ENCODE measurements around the gene USP4.
"Not testable (repeated sequence)": the region's sequence is repeated elsewhere in the genome, so short reads cannot be mapped to it uniquely, and the experiment has no call there.

The USP4 gene

GRCh38 chr3:49351521-49352011 is 11.7 kb upstream of the USP4 start:
- DNase-seq, result no peak

GRCh38 chr3:49349348-49350114 is 9.7 kb upstream of the USP4 start:
- no peak for DNase-seq

- not testable (repeated sequence) for DNase-seq
These were observed 8.5 kb upstream of the USP4 start for GRCh38 chr3:49348361-49348760.

DNA sequence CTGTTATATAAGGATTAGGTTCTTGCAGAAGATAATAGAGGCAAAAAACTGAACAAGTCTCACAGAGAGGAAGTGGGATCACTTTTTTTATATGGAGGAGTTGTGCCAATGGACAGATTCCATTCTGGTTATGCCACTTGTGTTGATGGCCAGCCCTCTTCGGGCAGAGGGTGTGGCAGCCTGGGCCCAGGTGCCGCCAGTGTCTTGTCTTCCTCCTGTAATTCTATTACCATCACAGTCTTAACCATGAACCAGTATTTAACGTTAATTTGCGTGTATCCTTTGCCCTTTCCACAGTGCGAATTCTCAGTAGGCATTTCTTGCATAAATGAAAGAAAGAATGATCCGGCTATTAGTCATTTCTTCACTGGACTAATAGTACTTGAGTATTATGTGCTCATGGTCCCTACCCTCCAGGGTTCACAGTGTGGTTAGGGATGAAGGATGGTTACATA is 7.0 kb upstream of the USP4 start:
- DNase-seq, result no peak

DNA sequence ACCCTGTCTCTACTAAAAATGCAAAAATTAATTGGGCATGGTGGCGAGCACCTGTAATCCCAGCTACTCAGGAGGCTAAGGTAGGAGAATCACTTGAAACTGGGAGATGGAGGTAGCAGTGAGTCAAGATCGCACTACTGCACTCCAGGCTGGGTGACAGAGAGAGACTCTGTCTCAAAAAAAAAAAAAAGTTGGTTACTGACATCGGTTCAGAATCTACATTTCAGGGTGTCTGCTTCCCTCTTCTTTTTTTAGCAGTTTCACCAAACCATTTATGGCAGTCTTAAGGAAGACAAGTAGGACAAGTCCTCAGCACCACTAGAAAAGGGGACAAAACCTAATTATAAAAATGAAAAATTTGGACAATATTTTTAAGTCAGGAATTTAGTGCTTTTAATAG is 3.3 kb upstream of the USP4 start:
- no peak for DNase-seq

- no peak for DNase-seq
These were observed 2.1 kb upstream of the USP4 start for GRCh38 chr3:49341996-49342395.

- DNase-seq, result no peak
These were observed 292 bp downstream of the USP4 start for GRCh38 chr3:49339581-49339940.

- DNase-seq, result no peak
These were observed 5.8 kb downstream of the USP4 start for GRCh38 chr3:49333916-49334633.

DNA sequence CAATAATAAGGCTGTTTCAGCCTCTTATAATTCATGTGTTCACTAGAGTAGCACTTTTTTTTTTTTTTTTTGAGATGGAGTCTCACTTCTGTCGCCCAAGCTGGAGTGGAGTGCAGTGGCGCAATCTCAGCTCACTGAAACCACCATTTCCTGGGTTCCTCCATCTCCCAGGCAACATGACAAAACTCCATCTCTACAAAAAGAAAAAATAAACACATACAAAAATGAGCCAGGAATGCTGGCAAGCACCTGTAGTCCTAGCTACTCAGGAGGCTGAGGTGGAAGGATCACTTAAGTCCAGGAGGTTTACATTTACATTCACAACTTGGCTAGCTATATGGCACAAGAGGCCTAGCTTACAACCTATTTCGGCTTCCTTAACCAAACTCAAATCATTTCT is 6.8 kb downstream of the USP4 start:
- DNase-seq, result no peak

DNA sequence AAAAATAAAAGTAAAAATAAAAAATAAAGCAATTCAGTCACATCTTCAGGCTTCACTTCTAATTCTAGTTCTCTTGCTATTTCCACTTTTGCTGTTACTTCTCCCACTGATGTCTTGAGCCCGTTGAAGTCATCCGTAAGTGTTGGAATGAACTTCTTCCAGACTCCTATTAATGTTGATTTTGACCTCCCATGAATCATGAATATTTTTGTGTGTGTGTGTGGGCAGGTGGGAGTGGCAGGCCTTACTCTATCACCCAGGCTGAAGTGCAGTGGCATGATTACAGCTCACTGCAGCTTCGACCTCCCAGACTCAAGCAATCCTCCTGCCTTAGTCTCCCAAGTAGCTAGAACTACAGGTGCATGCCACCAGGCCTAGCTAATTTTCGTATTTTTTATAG is 10.7 kb downstream of the USP4 start:
- DNase-seq, result no peak

DNA sequence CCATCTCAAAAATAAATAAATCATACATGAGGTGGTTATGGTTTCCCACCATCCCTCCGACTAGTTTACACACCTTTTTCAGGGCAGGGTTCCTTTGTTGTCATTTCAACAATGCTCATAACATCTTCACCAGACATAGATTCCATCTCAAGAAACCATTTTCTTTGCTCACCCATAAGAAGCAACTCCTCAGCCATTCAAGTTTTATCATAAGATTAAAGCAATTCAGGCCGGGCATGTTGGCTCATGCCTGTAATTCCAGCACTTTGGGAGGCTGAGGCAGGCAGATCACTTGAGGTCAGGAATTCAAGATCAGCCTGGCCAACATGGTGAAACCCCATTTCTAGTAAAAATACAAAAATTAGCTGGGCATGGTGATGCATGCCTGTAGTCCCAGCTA is 11.5 kb downstream of the USP4 start:
- not testable (repeated sequence) for DNase-seq

GRCh38 chr3:49327485-49327884 is 12.4 kb downstream of the USP4 start:
- DNase-seq, result no peak

DNA sequence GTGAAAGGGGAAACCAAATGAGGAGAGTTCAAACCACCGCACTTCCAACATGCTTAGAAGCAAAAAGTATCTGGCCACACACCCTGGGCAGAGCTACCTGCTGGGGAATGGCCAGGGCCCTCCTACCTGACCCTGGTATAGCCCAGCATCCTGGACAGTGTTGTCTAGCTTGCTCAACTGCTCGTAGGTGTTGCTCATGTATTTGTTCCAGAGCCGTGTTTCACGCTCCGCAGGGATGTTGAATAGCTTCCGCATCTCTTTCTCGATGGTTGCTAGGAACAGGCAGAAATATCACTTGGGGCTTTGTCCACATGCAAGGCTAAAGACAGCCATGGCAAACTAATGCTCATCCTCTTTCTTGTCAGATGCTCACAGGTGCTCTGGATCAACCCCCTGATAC is 15.1 kb downstream of the USP4 start:
- no peak for DNase-seq

- no peak for DNase-seq
These were observed 23.0 kb downstream of the USP4 start for GRCh38 chr3:49316696-49317457.

DNA sequence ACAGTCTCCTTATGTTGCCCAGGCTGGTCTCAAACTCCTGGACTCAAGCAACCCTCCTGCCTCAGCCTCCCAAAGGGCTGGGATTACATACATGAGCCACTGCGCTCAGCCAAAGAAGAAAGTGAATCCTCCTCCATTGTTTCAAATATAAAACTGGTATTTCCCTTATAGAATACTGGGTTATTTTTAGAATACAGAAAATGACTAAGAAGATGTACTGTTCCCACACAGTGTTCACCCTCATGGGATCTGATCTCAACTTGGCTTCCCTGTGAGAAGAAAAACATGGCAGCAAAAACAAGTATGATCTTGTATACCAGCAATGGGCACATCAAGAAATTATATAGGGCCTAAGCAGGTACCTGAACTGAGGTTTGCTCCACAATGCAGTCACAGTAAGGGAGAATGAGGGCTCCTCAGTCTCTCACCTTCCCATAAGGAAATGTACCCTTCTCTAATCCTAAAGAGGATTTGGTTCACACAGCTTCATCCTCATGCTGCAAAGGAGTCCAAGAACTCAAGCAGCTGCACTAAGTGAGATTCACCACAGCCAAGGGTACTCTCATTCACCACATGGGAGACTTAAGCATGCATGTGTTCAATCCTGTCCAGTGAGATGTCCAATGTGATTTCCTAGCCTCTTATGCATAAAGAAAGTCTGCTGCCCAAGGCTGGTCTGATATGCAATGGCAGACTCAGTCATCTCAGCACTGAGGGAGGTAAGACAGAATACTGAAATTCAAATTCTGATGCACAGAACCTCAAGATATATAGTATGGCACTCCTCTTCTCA is 25.8 kb downstream of the USP4 start:
- DNase-seq, result no peak

GRCh38 chr3:49311283-49311682 is 28.6 kb downstream of the USP4 start:
- DNase-seq, result no peak

- no peak for DNase-seq
These were observed 29.2 kb downstream of the USP4 start for GRCh38 chr3:49310677-49311076.

DNA sequence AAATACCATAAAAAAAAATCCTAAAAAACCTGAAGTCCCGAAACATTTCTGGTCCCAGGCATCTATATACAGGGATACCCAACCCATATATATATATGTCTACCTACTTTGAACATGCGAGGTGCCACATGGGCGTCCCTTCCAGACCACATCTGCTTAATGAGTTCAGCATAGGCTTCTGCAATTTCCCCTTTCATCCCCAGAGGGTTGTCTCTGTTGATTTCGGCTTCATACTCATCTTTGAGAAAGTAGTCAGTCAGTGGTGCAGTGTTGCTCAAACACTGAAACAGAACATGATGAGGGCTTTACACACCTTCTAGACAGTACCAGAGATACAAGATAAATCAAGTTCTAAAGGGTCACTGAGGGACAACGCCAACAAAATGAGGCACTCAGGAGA is 34.2 kb downstream of the USP4 start:
- no peak for DNase-seq

DNA sequence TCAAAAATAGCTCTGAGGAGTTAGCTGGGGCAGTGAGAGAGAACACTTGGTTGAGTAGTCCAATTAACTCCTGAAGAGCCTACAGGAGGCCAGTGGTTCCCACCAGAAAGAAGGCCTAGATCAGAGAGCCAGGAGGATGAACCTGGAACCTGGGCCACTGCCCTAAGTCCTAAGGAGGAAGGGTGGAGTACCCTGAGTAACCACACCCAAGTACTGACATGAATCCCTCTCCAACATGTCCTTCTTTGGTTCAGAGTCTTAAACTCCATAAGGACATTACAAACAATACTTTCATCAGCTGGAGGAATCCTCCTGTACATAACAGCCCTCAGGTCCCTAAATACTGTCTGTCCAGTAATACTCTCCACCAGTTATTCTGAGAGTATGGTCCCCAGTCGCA is 37.2 kb downstream of the USP4 start:
- no peak for DNase-seq

DNA sequence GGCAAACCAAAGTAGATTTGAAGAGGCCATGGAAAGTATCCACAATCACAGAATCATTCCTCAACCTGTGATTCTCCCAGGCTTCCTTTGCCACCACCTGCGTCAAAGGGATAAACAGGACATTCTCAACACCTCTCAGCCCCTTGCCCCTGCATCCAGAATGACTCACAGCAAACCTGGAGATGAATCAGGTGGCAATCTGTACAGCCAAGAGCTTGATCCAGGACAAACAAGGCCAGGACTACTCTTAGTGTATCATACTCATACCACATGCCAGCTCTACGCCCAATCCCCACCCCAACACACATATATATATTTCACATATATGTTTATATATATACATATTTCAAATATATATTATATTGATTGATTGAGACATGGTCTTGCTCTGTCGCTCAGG is 39.3 kb downstream of the USP4 start:
- no peak for DNase-seq

- no peak for DNase-seq
These were observed 41.3 kb downstream of the USP4 start for GRCh38 chr3:49298511-49298910.

- no peak for DNase-seq
These were observed 43.0 kb downstream of the USP4 start for GRCh38 chr3:49296781-49297411.

Measured in DMS153 (cell line).